HepG2 (cell line): ENCODE data around the gene UGGT1. TPM values are rescaled to one million over a fixed set of nuclear protein-coding genes. Genes with fewer than 3 reads are reported as not detected.
A peak's percentile ranks its signal among the peaks of the same experiment; 100 is the strongest.

ENCODE experiments used
- ADNP ChIP-seq: sonication (generic); formaldehyde crosslinking; IDR thresholded peaks from 2 replicates; pipeline ENCODE4 v1.4.0; 2020; ENCODE audit warnings: missing genetic modification reagents
- CBFB ChIP-seq: sonication (generic); formaldehyde crosslinking; IDR thresholded peaks from 2 replicates; pipeline ENCODE4 v1.4.0; 2020; ENCODE audit warnings: missing genetic modification reagents
- CEBPZ ChIP-seq: IDR thresholded peaks from 2 replicates; pipeline ENCODE4 v1.6.1; 2012; ENCODE audit warnings: low read length, improper control_type of control experiment
- FOSL2 ChIP-seq: sonication (generic); formaldehyde crosslinking; IDR thresholded peaks from 2 replicates; pipeline ENCODE4 v1.4.0; 2020; ENCODE audit warnings: missing genetic modification reagents
- IRF9 ChIP-seq: sonication (generic); formaldehyde crosslinking; IDR thresholded peaks from 2 replicates; pipeline ENCODE4 v1.8.0; 2022; ENCODE audit warnings: missing genetic modification reagents, mild to moderate bottlenecking, borderline replicate concordance
- KLF9 ChIP-seq: IDR thresholded peaks from 2 replicates; pipeline ENCODE4 v1.6.1; 2016; ENCODE audit warnings: low read depth
- MAX ChIP-seq: IDR thresholded peaks from 2 replicates; pipeline ENCODE4 v1.6.1; 2012; ENCODE audit warnings: inconsistent platforms
- POLR2AphosphoS2 ChIP-seq: IDR thresholded peaks from 2 replicates; pipeline ENCODE4 v1.6.1; 2011; ENCODE audit warnings: low read depth, low read length, improper control_type of control experiment
- SP140L ChIP-seq: sonication (generic); formaldehyde crosslinking; IDR thresholded peaks from 2 replicates; pipeline ENCODE4 v1.4.0; 2020; ENCODE audit warnings: missing genetic modification reagents, borderline replicate concordance
- SRF ChIP-seq: IDR thresholded peaks from 2 replicates; pipeline ENCODE4 v1.6.1; 2011; ENCODE audit warnings: mild to moderate bottlenecking, low read depth, low read length, moderate library complexity
- TCF7 ChIP-seq: sonication (generic); IDR thresholded peaks from 2 replicates; pipeline ENCODE4 v1.6.1; 2016; ENCODE audit warnings: antibody characterized with exemption, low read depth
- ZBTB7A ChIP-seq: sonication (generic); formaldehyde crosslinking; IDR thresholded peaks from 2 replicates; pipeline ENCODE4 v1.8.0; 2022; ENCODE audit warnings: mild to moderate bottlenecking, missing genetic modification reagents
- ZFAT ChIP-seq: sonication (generic); formaldehyde crosslinking; conservative IDR thresholded peaks from 2 replicates; pipeline ENCODE4 v1.8.1; 2023; ENCODE audit warnings: missing genetic modification reagents, inconsistent platforms
- ZFP90 ChIP-seq: sonication (generic); formaldehyde crosslinking; IDR thresholded peaks from 2 replicates; pipeline ENCODE4 v1.8.0; 2022; ENCODE audit warnings: missing genetic modification reagents, mild to moderate bottlenecking, inconsistent platforms, borderline replicate concordance
- ZFP91 ChIP-seq: sonication (generic); formaldehyde crosslinking; IDR thresholded peaks from 2 replicates; pipeline ENCODE4 v1.9.0; 2022; ENCODE audit warnings: missing genetic modification reagents, mild to moderate bottlenecking, borderline replicate concordance
- ZGPAT ChIP-seq: IDR thresholded peaks from 2 replicates; pipeline ENCODE4 v1.6.1; 2016; ENCODE audit warnings: mild to moderate bottlenecking
- ZMYM2 ChIP-seq: sonication (generic); formaldehyde crosslinking; IDR thresholded peaks from 2 replicates; pipeline ENCODE4 v1.8.0; 2022; ENCODE audit warnings: mild to moderate bottlenecking, missing genetic modification reagents
- ZNF382 ChIP-seq: sonication (generic); formaldehyde crosslinking; IDR thresholded peaks from 2 replicates; pipeline ENCODE4 v1.5.0; 2020; ENCODE audit warnings: missing genetic modification reagents, mild to moderate bottlenecking, borderline replicate concordance
- ZNF432 ChIP-seq: sonication (generic); formaldehyde crosslinking; IDR thresholded peaks from 2 replicates; pipeline ENCODE4 v1.5.0; 2020; ENCODE audit warnings: missing genetic modification reagents, mild to moderate bottlenecking, borderline replicate concordance
- ZNF530 ChIP-seq: sonication (generic); formaldehyde crosslinking; IDR thresholded peaks from 2 replicates; pipeline ENCODE4 v1.5.0; 2020; ENCODE audit warnings: low read depth, mild to moderate bottlenecking, missing genetic modification reagents
- ZNF562 ChIP-seq: sonication (generic); formaldehyde crosslinking; IDR thresholded peaks from 2 replicates; pipeline ENCODE4 v1.8.0; 2022; ENCODE audit warnings: missing genetic modification reagents, borderline replicate concordance
- ZNF781 ChIP-seq: sonication (generic); formaldehyde crosslinking; IDR thresholded peaks from 2 replicates; pipeline ENCODE4 v1.5.1; 2020; ENCODE audit warnings: borderline replicate concordance, mild to moderate bottlenecking, missing genetic modification reagents; ENCODE audit errors: not compliant biosample characterization
- polyA plus RNA-seq, 8 experiments: library from polyadenylated mRNA; depleted of rRNA in 3 of 8; stranded (reverse) in 7 of 8; unstranded in 1 of 8; fragments of >200 nt; fragmentation: Illumina TruSeq in 4 of 8; extraction: Trizol in 4 of 8; gene quantifications; 2 replicates each; pipeline versions ENCODE4 v1.2.1 to v1.2.3, GENCODE V29; 2011 to 2016; ENCODE audit warnings: low read depth in 4 of 8, missing spikeins in 1 of 8, mixed read lengths in 1 of 8; ENCODE audit not compliant: insufficient read depth in 1 of 8
- total RNA-seq, 5 experiments: library from RNA; depleted of rRNA; stranded (reverse); fragments of >200 nt; fragmentation: Illumina TruSeq; extraction: Trizol; gene quantifications; 2 replicates each; pipeline ENCODE4 v1.2.3, GENCODE V29; 2016; ENCODE audit warnings: low read depth in 1 of 5

The UGGT1 gene
- total and polyA plus RNA-seq, 2 of the 13 experiments (the other 11 are each of a cell fraction or from before 2014, with no cell fraction given), result 35.8 to 83.2 TPM

- TF ChIP-seq SP140L (CRISPR knock-in tag) (no peak), ZNF562 (no peak), POLR2AphosphoS2 (no peak), KLF9 (CRISPR knock-in tag) (no peak), CBFB (no peak; the same call in none of the 2 replicates), ZFAT (CRISPR knock-in tag) (no peak), FOSL2 (CRISPR knock-in tag) (peak; percentile 42; the same call in 1 of the 2 replicates), IRF9 (CRISPR knock-in tag) (peak; percentile 82; the same call in 1 of the 2 replicates), ZFP91 (peak; percentile 93), ZNF432 (CRISPR knock-in tag) (no peak), ZNF781 (CRISPR knock-in tag) (peak; percentile 94), ZNF382 (CRISPR knock-in tag) (no peak), MAX (peak; percentile 98), ADNP (CRISPR knock-in tag) (peak; percentile 53; the same call in 1 of the 2 replicates), ZMYM2 (0 out of 2 replicates have a peak, but pooled peaks have one; percentile 56), ZBTB7A (CRISPR knock-in tag) (0 out of 2 replicates have a peak, but pooled peaks have one; percentile 35), CEBPZ (no peak), ZGPAT (peak; percentile 81; the same call in 1 of the 2 replicates), SRF (no peak), TCF7 (no peak; the same call in 1 of the 2 replicates), ZFP90 (CRISPR knock-in tag) (peak; percentile 74), ZNF530 (no peak)
Measured at GRCh38 chr2:128232965-128233789, 142.2 kb downstream of the UGGT1 start (continued).
